NCI-H2196 (cell line): ENCODE results near the gene VASP.

Experiments
- DNase-seq: peaks from one replicate; lab custom pipeline; 2025; ENCODE audit not compliant: unreplicated experiment; lab: John Stamatoyannopoulos, UW

VASP gene

DNA sequence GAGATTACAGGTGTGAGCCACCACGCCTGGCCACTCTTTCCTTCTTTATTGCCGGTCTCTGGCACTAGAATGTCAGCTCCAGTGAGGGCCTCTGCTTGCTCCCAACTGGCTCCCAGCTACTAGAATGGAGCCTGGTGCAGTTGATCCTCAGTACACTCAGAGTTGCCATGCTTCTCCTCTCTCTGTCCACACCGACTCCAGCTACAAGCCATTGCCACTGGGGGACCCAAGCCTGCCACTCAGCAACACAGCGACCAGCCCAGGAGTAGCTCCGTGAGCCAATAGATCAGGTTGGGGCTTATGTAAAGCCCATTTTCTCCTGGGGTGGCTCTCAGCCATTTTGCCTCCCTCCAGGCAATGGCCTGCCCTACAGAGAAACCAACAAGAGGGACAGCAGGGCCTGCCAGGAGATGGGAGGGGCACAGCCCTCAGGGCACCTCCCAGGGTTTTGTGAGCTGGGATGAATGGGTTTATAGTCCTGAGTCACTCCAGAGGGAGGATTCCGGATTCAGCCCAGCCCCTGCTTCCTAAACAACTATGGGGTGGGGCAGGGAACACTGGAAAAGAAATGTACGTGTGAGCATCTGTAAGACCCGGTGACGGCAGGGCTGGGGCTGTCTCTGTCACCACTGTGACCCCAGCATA is 40.8 kb downstream of the VASP start:
- DNase-seq = no peak

DNA sequence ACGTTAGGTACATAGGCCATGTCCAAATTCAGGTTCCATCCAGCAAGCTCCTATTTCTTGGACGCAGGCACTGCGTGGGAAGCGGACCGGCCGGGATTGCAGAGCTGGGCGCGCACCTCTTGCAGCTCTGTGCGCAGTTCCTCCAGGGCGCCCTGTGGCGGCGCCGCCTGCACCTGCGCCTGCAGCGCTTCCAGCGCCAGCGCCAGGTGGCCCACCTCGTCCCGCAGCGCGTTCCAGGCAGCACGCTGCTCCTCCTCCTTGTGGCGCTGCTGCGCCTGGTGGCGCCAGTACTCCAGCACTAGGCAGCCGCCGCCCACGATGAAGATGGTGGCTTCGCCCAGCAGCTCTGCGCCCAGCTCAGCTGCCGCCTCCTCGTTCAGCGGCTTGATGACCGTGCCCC is 46.2 kb downstream of the VASP start:
- DNase-seq = no peak

DNA sequence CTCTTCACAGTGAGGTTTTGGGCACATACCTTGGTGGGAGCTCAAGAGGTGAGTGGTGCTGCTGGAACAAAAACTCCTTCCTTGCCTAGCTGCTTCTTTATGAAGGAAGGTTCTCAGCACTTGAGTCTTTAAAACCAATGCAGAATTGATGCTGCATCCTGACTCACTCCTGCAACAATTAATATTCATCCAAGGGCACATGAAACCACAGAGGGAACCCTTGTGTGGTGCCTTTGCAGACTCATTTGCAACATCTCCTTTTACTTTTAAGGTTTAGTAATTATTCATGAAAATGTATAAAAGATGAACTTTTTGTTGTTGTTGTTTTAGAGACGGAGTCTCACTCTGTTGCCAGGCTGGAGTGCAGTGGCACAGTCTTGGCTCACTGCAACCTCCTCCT is 47.2 kb downstream of the VASP start:
- no peak for DNase-seq

DNA sequence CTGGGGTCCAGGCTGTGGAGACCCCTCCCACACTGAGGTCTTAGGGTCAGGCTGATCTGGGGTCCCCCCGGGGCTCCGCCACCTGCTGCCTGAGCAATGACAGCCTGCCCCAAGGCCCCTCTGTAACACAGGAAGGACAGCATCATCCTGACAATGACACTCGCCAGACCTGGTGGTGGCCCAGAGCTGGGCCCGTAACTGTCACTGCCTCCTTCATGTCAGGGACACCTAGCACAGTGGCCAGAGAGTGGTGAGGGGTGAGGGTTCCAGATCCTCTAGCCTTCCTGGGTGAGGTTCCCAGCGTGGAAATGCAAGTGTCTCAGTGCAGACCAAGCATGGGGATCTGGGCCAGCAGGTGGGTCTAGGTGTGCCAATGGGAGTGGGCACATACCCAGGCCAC is 49.6 kb downstream of the VASP start:
- no peak for DNase-seq

DNA sequence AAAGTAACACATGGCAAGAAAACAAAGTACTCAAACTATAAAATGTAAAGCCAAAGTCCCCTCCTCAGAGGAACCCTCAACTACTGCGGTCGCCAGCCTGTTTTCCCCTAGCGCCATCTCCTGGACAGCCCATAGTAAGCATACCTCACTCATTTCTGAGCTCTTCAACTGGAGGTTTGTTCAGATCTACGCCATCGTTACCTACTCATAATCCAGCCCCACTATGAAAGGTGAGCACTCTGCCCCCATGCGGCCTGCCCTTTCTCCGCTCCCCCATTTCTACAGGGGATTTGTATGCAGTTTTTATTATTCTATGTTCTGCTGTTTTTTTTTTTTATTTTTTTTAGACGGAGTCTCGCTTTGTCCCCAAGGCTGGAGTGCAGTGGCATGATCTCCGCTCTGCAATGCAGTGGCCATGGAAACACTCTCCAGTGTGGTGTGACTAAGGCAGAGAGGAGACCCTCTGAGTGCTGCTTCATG is 51.2 kb downstream of the VASP start:
- DNase-seq = peak; percentile 26

DNA sequence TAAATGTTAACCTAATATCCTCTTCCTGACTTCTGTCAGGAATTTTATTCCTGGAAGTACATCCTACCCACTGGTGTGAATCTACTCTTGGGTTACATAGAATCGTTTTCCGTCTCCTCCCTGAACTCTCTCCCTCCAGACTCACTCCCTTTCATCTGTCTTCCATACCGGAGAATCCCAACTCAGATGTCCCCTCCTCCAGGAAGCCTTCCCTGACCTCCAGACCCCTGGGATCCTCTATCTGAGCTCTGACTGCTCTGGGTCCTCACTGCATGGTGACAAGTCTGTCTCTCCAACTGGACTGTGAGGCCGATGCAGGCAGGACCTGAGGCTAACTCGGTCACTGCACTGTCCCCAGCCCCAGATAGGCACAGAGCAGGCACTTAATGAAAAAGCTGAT is 52.8 kb downstream of the VASP start:
- no peak for DNase-seq

DNA sequence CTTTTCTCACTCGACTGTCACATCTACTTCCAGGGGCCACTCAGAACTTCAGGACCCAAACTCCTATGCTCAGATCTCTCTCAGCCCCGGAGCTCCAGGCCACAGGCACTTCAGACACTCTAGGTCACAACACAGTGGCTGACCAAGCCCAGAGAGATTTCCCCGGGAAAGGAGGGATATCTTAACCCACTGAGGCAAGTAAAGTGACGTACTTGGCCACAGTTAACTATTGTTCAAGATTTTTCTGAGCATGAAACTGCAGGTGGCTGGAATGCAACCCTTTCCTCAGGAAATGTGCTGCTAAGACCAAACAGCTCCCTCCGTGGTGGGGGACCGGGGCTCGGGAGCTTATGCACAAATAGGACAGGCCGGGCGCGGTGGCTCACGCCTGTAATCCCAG is 53.4 kb downstream of the VASP start:
- DNase-seq = no peak

DNA sequence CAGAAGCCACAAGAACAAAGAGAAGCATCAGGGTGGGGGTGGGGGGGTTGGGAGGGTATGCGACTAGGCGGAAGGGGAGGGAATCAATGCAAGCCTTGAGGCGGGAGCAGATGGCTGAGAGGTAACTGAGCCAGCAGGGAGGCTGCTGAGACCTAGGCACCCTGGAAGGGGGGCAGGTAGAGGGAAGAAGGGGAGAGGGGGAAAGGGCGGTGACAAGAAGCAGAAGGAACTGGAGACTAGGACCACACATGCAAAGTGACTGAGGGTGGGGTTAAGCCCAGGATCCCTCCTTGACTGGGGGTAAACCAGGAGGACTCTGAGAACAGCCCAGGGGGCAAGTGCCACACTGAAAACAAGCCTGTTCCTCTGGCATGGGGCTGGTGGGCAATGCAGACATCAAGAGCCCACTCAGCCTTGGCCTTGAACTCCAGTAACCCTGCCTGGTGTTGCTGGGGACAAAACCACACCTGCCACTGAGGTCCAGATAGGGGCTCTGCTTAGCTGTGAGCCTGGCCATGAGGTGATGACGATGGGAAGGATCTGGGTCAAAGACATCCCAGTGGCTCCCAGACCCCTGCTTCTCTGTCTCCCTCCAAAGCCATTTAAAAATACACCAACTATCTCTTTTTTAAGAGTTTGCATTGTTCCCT is 57.0 kb downstream of the VASP start:
- DNase-seq = no peak

DNA sequence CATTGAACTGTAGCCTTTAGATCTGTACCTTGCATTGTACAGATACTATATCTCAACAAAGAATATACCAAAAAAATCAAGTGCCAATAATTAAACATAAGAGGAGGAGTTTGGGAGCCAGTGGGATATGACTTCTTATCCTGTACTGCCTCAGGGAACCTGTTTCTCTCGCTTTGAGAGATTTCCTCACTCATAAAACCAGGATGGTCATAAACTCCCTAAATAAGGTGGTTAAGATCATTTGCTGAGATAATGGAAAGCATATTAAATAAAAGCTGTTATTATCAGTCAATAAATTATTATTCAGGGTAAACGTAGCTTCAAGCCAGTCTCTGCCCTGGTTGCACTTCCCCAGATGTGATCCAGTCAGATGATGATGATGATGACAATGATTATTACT is 60.3 kb downstream of the VASP start:
- no peak for DNase-seq

DNA sequence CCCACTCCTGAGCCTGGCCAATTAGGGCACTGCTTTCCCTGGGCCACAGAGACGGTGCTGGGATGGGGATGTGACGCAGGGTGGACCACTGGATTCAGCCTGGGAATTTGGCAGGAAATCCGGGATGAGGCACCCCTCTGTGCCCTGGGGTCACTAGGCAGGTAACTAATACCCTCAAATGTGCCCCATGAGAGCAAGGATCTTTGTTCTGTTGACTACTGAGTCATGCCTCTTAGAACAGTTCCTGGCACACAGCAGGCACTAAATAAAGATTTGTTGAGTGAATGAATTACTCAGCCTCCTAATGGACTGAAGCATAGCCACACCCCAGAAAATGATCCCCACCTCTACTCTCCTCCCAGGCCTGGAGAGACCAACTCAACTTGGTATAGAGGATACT is 61.5 kb downstream of the VASP start:
- no peak for DNase-seq

DNA sequence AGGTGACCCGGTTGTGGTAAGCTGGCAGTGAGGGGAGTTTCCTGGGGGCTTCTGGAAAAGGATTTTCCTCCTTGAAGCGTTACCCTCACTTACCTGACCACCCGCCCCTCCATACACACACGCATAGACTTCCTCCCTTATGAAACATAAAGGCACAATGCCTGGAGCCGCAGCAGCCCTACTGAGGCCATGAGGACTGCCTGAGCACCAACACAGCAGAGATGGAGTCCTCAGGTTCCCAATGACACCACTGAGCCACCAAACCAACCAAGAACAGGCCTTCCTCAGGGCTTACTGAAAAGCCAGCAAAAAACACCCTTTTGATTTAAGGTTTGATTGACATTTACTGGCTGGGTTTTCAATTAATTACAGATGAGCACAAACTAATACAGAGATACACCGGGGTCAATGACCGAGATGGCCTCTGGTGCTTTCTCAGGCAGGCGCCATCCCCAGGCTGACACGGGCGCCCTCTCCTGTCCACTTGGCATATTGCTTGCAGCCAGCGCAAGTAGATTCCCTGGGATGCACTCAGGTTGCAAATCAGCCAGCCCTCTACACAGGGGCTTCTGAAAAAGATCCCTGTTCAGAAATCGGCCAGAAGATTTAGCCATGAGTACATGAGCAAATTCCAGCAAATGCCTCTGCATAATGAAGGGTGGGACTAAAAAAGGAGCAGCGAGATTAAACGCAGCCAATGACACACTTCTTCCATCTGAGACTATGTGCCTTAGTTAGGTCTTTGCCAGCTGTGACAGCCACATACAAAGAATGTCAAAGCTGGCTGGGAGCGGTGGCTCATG is 62.5 kb downstream of the VASP start:
- DNase-seq = peak; percentile 32

DNA sequence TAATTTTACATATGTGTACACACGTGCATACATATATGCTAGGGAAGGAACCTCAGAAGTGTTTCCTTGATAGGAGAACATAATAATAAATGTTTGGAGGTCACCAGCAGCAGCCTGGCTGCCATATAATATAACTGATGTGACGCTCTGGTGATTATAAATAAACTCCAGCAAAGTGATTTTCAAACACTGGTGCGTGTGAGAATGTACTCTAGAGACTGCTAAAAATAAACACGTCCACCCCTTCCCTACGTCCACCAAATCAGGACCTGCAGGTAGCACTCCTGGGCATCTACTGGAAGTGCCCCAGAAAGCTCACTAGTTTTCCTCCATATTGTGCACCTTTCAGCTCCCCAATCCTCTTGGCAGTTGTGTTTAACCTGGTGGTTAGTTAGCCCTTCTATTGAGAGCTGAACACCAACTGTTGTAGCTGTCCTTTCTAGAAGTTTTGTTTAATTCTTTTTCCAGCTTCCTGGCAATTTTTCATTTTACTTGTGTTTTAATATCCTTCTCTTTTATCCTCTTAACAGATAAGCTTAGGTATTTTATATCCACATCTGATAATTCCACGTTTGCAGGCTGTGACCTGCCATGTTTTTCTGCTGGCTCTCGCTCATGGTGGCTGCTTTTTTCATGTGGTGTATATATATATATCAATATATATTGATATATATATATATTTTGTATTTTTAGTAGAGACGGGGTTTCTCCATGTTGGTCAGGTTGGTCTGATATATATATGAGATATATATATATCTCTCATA is 64.4 kb downstream of the VASP start:
- no peak for DNase-seq

DNA sequence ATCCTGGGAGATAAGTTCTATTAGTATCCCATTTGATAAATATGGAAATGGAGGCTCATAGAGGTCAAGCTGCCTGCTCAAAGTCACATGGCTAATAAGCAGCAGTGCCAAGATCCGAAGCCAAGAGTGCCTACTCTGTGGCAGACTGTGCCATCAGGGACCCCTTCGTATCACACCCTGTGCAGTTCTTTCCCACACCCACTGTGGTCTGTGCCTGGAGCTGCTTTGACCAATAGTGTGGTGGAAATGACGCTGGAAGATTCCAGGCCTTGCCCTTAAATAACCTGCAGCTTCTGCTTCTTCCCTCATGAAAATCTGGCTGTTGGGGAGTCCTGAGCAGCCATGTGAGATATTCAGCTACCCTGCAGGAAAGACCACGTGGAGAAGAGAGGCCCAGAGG is 67.2 kb downstream of the VASP start:
- DNase-seq = no peak

DNA sequence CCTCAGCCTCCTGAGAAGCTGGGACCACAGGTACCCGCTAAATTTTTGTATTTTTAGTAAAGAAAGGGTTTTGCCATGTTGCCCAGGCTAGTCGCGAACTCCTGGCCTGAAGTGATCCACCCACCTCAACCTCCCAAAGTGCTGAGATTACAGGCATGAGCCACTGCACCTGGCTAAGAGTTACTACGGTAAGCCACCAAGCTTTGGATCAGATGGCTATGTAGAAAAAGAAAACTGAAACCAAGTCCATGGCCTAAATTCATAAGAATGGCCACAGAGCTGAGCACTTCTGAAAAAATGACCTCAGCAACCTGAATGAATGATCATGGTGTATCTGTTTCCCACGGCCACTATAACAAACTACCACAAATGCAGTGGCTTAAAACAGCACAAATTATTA is 67.9 kb downstream of the VASP start:
- no peak for DNase-seq
